GM19468 (cell line): ENCODE data around the gene COPS8.

Source experiments
- ATAC-seq: cut with Tn5 transposase; IDR thresholded peaks from one replicate; pipeline ENCODE4 v1.9.1; 2021; ENCODE audit warnings: mild to moderate bottlenecking, moderate library complexity, moderate number of reproducible peaks; ENCODE audit not compliant: unreplicated experiment; ENCODE audit errors: extremely low read depth

The COPS8 gene

DNA sequence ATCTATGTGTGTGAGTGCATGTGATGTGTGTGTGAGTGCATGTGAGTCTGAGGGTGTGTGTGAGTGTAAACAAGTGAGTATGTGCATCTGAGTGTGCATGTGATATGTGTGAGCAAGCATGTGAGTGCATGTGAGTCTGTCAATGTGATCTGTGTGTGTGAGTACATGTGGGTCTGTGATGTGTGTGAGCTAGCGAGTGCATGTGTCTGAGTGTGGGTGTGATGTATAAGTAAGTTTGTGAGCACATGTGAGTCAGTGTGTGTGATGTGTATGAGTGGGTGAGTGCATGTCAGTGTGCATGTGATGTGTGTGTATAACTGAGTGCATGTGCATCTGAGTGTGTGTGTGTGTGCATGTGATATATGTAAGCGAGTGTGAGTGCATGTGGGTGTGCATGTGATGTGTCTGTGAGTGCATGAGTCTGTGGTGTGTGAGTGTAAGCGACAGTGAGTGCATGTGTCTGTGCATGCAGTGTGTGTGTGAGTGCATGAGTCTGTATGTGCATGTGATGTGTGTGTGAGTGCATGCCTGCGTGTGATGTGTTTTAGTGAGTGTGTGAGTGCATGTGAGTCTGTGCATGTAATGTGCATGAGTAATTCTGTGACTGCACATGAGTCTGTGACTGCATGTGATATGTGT, 44.1 kb downstream of the COPS8 start:
- no peak for ATAC-seq

DNA sequence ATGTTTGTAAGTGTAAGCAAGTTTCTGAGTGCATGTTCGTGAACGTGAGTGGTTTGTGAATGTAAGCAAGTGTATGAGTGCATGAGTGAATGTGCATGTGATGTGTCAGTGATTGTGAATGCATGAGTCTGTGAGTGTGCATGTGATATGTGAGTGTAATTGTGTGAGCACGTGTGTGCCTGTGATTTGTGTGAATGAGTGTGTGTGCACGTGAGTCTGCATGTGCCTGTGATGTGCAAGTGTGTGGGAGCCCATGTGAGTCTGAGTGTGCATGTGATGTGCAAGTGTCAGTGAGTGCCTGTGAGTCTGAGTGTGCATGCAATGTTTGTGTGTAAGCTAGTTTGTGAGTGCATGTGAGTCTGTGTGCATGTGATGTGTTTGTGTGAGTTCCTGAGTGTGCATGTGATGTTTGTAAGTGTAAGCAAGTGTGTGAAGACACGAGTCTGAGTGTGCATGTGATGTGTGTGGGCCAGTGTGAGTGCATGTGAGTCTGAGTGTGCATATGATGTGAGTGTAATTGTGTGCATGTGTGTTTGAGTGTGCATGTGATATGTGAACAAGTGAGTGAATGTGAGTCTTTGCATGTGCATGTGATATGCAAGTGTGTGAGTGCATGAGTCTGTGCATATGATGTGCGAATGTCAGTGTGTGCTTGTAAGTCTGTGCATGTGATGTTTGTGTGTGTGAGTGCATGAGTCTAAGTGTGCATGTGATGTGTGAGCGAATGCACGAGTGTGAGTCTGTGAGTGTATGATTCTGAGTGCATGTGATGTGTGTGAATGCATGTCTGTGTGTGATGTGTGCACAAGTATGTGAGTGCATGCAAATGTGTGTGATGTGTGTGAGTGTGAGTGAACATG, 45.1 kb downstream of the COPS8 start:
- no peak for ATAC-seq

DNA sequence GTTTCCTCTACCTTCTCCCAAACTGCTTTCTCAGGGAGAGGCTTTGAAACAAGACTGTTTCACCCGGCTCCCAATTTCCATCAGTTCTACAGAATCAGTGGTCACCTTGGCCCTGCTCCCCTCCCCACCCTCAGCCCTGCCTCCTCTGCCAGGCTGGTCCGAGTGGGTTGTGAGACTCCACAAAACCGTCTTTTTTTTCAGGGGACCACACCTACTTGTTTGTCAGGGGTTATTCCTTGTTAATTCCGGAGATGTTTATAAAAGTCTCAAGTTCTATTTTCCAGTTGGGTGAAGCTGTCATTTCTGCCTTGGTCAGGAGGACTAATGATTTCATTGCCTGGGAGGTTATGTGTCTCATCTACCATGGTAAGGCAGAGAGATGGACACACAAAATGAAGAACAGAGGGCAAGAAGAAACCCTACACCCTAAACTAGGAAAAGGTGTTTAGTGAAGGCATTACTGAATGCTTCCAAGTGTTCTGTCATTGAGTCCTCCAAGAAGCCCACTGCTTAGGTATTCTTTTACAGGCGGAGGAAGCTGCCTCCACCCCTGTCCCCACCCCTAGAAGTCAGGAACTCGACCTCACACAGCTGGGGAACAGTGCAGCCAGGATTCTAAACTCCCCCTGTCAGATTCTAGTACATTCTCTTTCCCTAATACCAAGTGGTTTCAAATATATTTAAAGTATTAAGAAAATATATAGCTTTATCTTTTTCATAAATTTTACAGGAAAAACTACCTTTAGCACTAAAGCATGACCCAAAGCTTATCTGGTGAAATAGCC, 46.3 kb downstream of the COPS8 start:
- no peak for ATAC-seq

GRCh38 chr2:237132799-237133198, 47.1 kb downstream of the COPS8 start:
- ATAC-seq, result no peak

- ATAC-seq, result no peak
These were observed 48.9 kb downstream of the COPS8 start for GRCh38 chr2:237134321-237135230.

DNA sequence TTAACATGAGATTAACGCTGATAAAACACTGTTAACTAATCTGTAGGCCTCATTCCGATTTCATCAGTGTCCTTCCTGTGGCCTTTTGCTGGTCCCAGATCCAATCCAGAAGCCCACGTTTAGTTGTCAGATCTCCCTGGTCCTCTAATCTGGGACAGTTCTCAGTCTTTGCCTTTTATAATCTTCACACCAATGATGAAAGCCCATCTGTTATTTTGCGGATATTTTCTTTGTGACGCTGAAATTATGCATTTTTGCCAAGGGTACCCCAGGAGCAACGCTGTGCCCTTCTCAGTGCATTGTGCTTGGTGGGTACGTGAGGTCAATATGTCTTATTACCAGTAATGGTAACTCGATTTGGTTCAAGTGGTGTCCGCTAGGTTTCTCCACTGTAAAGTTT, 51.1 kb downstream of the COPS8 start:
- no peak for ATAC-seq

- no peak for ATAC-seq
These were observed 52.1 kb downstream of the COPS8 start for GRCh38 chr2:237137626-237138323.

- no peak for ATAC-seq
These were observed 53.5 kb downstream of the COPS8 start for GRCh38 chr2:237139123-237139675.

- no peak for ATAC-seq
These were observed 55.1 kb downstream of the COPS8 start for GRCh38 chr2:237140689-237141285.

DNA sequence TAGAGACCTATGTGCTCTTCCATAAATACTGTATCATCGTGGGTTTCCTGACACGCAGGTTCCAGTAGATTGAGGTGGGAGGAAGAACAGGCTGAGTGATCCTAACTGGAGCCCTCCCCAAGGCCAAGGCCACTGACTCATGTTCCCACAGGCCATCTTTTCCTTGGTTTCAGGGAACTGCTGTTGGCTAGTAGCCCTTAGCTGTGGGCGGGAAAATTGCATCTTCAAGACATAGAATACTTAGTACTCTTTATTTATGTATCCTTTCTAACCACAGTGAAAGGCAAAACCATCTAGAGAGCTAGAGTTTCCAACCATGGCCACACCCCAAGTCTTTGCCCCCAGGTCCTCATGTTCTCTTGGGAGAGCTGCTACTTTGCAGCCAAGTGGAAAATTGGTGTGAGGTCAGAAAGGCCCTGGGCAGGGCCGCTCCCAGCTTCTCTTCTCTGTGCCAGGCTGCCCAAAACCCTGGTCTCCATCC, 55.9 kb downstream of the COPS8 start:
- no peak for ATAC-seq

- no peak for ATAC-seq
These were observed 57.4 kb downstream of the COPS8 start for GRCh38 chr2:237143118-237143517.

DNA sequence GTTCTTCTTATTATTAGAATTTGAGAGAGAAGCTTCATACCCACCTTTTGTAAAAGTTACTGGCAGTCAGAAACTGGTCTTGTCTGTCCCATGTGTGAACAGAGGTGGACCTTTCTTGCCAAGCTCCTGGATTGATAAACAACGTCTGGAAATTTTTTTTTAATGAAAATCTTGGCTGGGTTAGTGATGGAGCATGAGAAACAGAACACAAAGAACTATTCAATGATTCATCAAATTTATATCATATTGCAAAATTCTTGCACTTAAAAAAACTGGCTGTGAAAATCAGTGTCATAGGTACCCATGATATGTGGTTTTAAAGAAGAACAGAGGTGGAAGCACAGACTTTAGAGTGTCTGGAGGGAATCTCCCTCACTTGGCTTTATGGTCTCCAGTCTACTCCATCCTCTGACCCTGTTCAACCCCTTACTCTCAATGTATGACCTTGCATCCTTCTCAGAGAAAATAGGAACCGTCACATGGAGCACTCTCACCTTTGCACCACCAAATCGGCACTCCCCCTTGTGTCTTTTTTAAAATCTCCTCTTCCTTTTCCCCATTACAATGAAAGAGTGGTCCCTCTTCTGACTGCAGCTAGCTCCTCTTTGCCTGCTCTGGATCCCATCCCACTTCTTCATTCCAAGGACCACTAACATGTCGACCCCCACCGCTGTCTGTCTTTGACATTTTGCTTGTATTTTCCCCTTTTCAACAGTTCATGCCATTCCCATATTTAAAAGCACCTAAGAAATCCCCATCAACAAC, 58.2 kb downstream of the COPS8 start:
- ATAC-seq, result no peak

- no peak for ATAC-seq
These were observed 58.8 kb downstream of the COPS8 start for GRCh38 chr2:237144516-237144915.

GRCh38 chr2:237147317-237147716, 61.6 kb downstream of the COPS8 start:
- no peak for ATAC-seq

GRCh38 chr2:237148624-237149023, 62.9 kb downstream of the COPS8 start:
- ATAC-seq, result no peak

DNA sequence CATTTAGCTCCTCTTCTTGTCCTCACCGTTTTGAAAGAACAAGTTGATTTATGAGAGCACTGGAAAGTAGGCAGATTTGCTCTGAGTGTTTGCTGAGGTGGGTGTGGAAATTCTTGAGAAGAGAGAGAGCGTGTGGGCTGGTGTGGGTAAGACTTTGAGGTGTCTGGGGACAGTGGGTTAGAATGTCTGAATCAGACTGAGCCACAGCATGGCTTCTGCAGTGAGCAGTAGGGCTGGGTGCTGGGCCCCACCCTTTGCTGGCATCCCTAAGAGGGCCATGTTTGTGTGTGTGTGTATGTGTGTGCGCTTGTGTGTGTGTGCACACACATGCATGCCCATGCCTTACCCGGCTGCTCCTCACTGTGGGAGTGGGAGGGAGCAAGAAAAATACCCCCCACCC, 63.7 kb downstream of the COPS8 start:
- ATAC-seq, result no peak
